GM23248 (cell line): Measurements from ENCODE around the gene SEMA4D.

Experiments used
- EZH2 ChIP-seq: fragments of 200-600 bp; sonication (generic); IDR thresholded peaks from 2 replicates; pipeline ENCODE4 v1.6.1; 2018; ENCODE audit warnings: antibody characterized with exemption, mild to moderate bottlenecking; ENCODE audit not compliant: insufficient read depth, poor library complexity, severe bottlenecking
- EZH2phosphoT487 ChIP-seq: fragments of 200-600 bp; sonication (generic); IDR thresholded peaks from 2 replicates; pipeline ENCODE4 v1.6.1; 2018; ENCODE audit warnings: antibody characterized with exemption, moderate library complexity, mild to moderate bottlenecking, low read depth; ENCODE audit not compliant: insufficient read depth

- no peak for TF ChIP-seq EZH2
- TF ChIP-seq EZH2phosphoT487: no peak
Observed at GRCh38 chr9:89519366-89519805, 21.5 kb upstream of the SEMA4D start.
